Neural crest cell (in vitro differentiated cells): ENCODE measurements around the gene CRB1. TPM values are rescaled to one million over a fixed set of nuclear protein-coding genes. Genes with fewer than 3 reads are reported as not detected.

Experiments
- DNase-seq: peaks from one replicate; pipeline ENCODE4 v3.0.0; 2021; ENCODE audit warnings: low read depth, mixed read lengths, low spot score
- H3K27ac Mint-ChIP-seq: one replicate; pipeline ENCODE4 v1.8.0; 2021; ENCODE audit warnings: mild to moderate bottlenecking, mixed read lengths; ENCODE audit not compliant: unreplicated experiment
- H3K27me3 Mint-ChIP-seq: 2 replicates; pipeline ENCODE4 v1.8.0; 2021; ENCODE audit warnings: low read depth, mild to moderate bottlenecking, mixed read lengths
- H3K36me3 Mint-ChIP-seq: 2 replicates; pipeline ENCODE4 v1.8.0; 2021; ENCODE audit warnings: low read depth, mild to moderate bottlenecking, mixed read lengths
- H3K4me1 Mint-ChIP-seq: 2 replicates; pipeline ENCODE4 v1.8.0; 2021; ENCODE audit warnings: mixed read lengths
- H3K4me3 Mint-ChIP-seq: one replicate; pipeline ENCODE4 v1.8.0; 2021; ENCODE audit warnings: mild to moderate bottlenecking, mixed read lengths
- H3K9me3 Mint-ChIP-seq: 2 replicates; pipeline ENCODE4 v1.8.0; 2021; ENCODE audit warnings: mixed read lengths
- CTCF ChIP-seq: fragments of 200-600 bp; sonication (generic); conservative IDR thresholded peaks from 2 replicates; pipeline ENCODE4 v1.5.0; 2021; ENCODE audit warnings: antibody characterized with exemption, mild to moderate bottlenecking
- total RNA-seq: library from RNA; stranded (reverse); gene quantifications from 2 replicates; pipeline ENCODE4 v1.2.1, GENCODE V29; 2021

CRB1 gene
- total RNA-seq, 1 donor from 2014 or later, result 1.9 TPM

- no peaks in the 10 kb centered on the region for H3K9me3 Mint-ChIP-seq
- peaks cover 27% of the 10 kb centered on the region for H3K4me1 Mint-ChIP-seq
- no peak overlapping the region for H3K4me3 Mint-ChIP-seq
- H3K27ac Mint-ChIP-seq, result no peak overlapping the region
- H3K36me3 Mint-ChIP-seq, result no peaks in the 10 kb centered on the region
- H3K27me3 Mint-ChIP-seq, result no peaks in the 10 kb centered on the region
- no peak for TF ChIP-seq CTCF
- peak; percentile 2 for DNase-seq
Observed at GRCh38 chr1:197435224-197435623, 167.2 kb downstream of the CRB1 start.

- H3K9me3 Mint-ChIP-seq, result no peaks in the 10 kb centered on the region
- H3K27ac Mint-ChIP-seq, result no peak overlapping the region
- no peak overlapping the region for H3K4me3 Mint-ChIP-seq
- no peaks in the 10 kb centered on the region for H3K27me3 Mint-ChIP-seq
- peaks cover 38% of the 10 kb centered on the region for H3K4me1 Mint-ChIP-seq
- TF ChIP-seq CTCF, result no peak
- no peak for DNase-seq
- H3K36me3 Mint-ChIP-seq, result no peaks in the 10 kb centered on the region
Observed at GRCh38 chr1:197437601-197438000, 169.5 kb downstream of the CRB1 start.

- Mint-ChIP-seq H3K27ac (no peak overlapping the region), H3K4me1 (peaks cover 38% of the 10 kb centered on the region), H3K4me3 (no peak overlapping the region), H3K36me3 (no peaks in the 10 kb centered on the region), H3K9me3 (no peaks in the 10 kb centered on the region), H3K27me3 (no peaks in the 10 kb centered on the region)
- no peak for TF ChIP-seq CTCF
- DNase-seq, result no peak
Observed at GRCh38 chr1:197438010-197438790, 170.1 kb downstream of the CRB1 start.

- no peak overlapping the region for H3K27ac Mint-ChIP-seq
- no peaks in the 10 kb centered on the region for H3K27me3 Mint-ChIP-seq
- peaks cover 37% of the 10 kb centered on the region for H3K4me1 Mint-ChIP-seq
- no peaks in the 10 kb centered on the region for H3K9me3 Mint-ChIP-seq
- TF ChIP-seq CTCF, result no peak
- H3K4me3 Mint-ChIP-seq, result no peak overlapping the region
- H3K36me3 Mint-ChIP-seq, result no peaks in the 10 kb centered on the region
- no peak for DNase-seq
Observed at GRCh38 chr1:197439708-197440280, 171.7 kb downstream of the CRB1 start.

GRCh38 chr1:197440715-197441114 lies 172.7 kb downstream of the CRB1 start:
- H3K4me1 Mint-ChIP-seq, result peaks cover 27% of the 10 kb centered on the region

More at GRCh38 chr1:197440715-197441114, 172.7 kb downstream of the CRB1 start:
- no peaks in the 10 kb centered on the region for H3K36me3 Mint-ChIP-seq
- no peaks in the 10 kb centered on the region for H3K27me3 Mint-ChIP-seq
- DNase-seq, result no peak
- no peak overlapping the region for H3K4me3 Mint-ChIP-seq
- no peak for TF ChIP-seq CTCF
- H3K9me3 Mint-ChIP-seq, result no peaks in the 10 kb centered on the region
- no peak overlapping the region for H3K27ac Mint-ChIP-seq
